ENCODE results near the gene SNTG2.

DNA sequence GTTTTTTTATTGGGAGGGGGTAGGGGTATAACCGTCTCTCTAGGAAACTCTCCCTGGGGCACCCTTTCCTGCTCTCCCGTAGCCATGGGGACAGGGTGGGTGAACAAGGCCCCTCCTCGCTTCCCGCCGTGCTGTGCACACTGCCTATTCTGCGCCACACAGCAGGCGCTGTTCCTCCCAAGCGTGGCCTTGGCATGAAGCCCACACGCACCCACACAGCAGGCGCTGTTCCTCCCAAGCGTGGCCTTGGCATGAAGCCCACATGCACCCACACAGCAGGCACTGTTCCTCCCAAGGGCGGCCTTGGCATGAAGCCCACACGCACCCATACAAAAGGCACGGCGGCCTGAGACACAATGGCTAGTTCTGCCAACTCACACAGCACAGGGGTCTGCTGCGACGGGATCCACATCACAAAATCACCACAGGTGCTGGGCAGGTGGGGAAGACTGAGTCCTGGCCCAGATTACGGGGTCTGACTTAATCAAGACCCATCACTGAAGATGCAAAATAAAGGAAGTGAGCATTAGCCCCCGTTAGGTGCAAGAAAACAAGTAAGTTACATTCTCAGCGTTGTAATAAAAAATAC is 416.0 kb downstream of the SNTG2 start:
- TF ChIP-seq POLR2A (IDR thresholded peaks at IDR 0.05; ENCODE audit: low read length): no peak
- no peak for TF ChIP-seq GATA1 (IDR thresholded peaks at IDR 0.05; ENCODE audit: low read depth, low read length)

Data from erythroblast (primary cell).